ENCODE measurements around the gene ICAM3.
A peak's percentile ranks its signal among the peaks of the same experiment; 100 is the strongest.

The ICAM3 gene

DNA sequence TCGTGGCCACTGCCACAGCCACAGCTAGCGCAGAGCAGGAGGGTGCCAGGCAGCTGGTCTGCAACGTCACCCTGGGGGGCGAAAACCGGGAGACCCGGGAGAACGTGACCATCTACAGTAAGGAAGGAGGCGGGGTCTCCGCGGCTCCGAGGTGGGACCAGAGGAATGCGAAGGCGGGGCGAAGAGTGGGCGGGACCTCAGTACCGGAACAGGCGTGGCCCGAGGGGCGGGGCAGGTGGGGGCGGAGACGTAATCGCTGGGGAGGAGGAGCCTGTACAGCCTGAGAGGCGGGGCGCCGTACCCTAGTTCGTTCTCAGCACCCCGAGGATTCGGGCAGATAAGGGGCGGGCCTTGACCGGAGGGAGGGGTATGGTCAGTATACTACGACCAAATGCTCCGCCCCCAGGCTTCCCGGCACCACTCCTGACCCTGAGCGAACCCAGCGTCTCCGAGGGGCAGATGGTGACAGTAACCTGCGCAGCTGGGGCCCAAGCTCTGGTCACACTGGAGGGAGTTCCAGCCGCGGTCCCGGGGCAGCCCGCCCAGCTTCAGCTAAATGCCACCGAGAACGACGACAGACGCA, 47.1 kb downstream of the ICAM3 start:
- DNase-seq (ENCODE audit: low read depth in 3 of 3), result peak; percentile 67 to 82 (median 69)

- DNase-seq (ENCODE audit: low read depth in 3 of 3), result no peak
Measured at GRCh38 chr19:10291554-10292205, 47.7 kb downstream of the ICAM3 start.

- DNase-seq (ENCODE audit: low read depth in 3 of 3), result peak in 1 of 3 donors; percentile 44
Measured at GRCh38 chr19:10290876-10291553, 48.4 kb downstream of the ICAM3 start.

GRCh38 chr19:10290357-10290875, 49.0 kb downstream of the ICAM3 start:
- no peak for DNase-seq (ENCODE audit: low read depth in 3 of 3)

- DNase-seq (ENCODE audit: low read depth in 3 of 3), result peak in 1 of 3 donors; percentile 31
Measured at GRCh38 chr19:10289836-10290356, 49.5 kb downstream of the ICAM3 start, which contains the start of gene ICAM5. TSS of gene ICAM5 (plus strand) at chr19:10289952. CDS start at chr19:10290044, 92 bp downstream.

- peak in 2 of 3 donors; percentile 64 to 66 for DNase-seq (ENCODE audit: low read depth in 3 of 3)
Measured at GRCh38 chr19:10289167-10289835, 50.1 kb downstream of the ICAM3 start.

GRCh38 chr19:10288662-10289166, 50.7 kb downstream of the ICAM3 start:
- peak in 1 of 3 donors; percentile 41 for DNase-seq (ENCODE audit: low read depth in 3 of 3)

DNA sequence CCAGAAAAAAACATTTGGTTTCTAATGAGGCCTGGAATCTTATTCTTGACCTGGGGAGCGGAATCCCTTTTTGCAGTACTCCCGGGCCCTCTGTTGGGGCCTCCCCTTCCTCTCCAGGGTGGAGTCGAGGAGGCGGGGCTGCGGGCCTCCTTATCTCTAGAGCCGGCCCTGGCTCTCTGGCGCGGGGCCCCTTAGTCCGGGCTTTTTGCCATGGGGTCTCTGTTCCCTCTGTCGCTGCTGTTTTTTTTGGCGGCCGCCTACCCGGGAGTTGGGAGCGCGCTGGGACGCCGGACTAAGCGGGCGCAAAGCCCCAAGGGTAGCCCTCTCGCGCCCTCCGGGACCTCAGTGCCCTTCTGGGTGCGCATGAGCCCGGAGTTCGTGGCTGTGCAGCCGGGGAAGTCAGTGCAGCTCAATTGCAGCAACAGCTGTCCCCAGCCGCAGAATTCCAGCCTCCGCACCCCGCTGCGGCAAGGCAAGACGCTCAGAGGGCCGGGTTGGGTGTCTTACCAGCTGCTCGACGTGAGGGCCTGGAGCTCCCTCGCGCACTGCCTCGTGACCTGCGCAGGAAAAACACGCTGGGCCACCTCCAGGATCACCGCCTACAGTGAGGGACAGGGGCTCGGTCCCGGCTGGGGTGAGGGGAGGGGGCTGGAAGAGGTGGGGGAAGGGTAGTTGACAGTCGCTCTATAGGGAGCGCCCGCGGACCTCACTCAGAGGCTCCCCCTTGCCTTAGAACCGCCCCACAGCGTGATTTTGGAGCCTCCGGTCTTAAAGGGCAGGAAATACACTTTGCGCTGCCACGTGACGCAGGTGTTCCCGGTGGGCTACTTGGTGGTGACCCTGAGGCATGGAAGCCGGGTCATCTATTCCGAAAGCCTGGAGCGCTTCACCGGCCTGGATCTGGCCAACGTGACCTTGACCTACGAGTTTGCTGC, 52.4 kb downstream of the ICAM3 start, which contains the start of gene ICAM4:
Gene ICAM4 (plus strand): TSS at position 153 of the 935 bp plus-strand sequence. CDS start 58 bp downstream, at position 211.
- no peak for DNase-seq (ENCODE audit: low read depth in 3 of 3)

DNA sequence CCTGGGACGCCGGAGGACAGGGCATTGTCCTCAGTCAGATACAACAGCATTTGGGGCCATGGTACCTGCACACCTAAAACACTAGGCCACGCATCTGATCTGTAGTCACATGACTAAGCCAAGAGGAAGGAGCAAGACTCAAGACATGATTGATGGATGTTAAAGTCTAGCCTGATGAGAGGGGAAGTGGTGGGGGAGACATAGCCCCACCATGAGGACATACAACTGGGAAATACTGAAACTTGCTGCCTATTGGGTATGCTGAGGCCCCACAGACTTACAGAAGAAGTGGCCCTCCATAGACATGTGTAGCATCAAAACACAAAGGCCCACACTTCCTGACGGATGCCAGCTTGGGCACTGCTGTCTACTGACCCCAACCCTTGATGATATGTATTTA, 54.0 kb downstream of the ICAM3 start:
- DNase-seq (ENCODE audit: low read depth in 3 of 3), result no peak

DNA sequence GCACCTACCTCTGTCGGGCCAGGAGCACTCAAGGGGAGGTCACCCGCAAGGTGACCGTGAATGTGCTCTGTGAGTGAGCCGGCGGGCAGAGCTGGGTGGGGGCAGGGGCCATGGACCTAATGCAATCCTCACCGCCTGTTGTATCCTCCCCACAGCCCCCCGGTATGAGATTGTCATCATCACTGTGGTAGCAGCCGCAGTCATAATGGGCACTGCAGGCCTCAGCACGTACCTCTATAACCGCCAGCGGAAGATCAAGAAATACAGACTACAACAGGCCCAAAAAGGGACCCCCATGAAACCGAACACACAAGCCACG, 54.5 kb downstream of the ICAM3 start:
- no peak for DNase-seq (ENCODE audit: low read depth in 3 of 3)

- no peak for DNase-seq (ENCODE audit: low read depth in 3 of 3)
Measured at GRCh38 chr19:10284065-10284959, 55.1 kb downstream of the ICAM3 start.
